Sigmoid colon (tissue), 4 donors: ENCODE results near the gene SIK3.

ENCODE experiments used
- CTCF ChIP-seq, 4 experiments: fragments of 450-650 bp in 3 of 4; fragments of 200-600 bp in 1 of 4; IDR thresholded peaks; one replicate each; pipeline ENCODE4 v1.5.1; 2016 to 2019; ENCODE audit warnings: antibody characterized with exemption in 4 of 4, mild to moderate bottlenecking in 3 of 4, moderate library complexity in 2 of 4
- POLR2A ChIP-seq, 2 donors: fragments of 450-650 bp; IDR thresholded peaks; one replicate each; pipeline ENCODE4 v1.6.1; 2016; ENCODE audit warnings: antibody characterized with exemption in 2 of 2, mild to moderate bottlenecking in 2 of 2, moderate library complexity in 2 of 2
- POLR2AphosphoS5 ChIP-seq, 4 donors: sonication (generic); formaldehyde crosslinking; IDR thresholded peaks; one replicate each; pipeline ENCODE4 v1.6.1; 2017; ENCODE audit warnings: antibody characterized with exemption in 4 of 4

DNA sequence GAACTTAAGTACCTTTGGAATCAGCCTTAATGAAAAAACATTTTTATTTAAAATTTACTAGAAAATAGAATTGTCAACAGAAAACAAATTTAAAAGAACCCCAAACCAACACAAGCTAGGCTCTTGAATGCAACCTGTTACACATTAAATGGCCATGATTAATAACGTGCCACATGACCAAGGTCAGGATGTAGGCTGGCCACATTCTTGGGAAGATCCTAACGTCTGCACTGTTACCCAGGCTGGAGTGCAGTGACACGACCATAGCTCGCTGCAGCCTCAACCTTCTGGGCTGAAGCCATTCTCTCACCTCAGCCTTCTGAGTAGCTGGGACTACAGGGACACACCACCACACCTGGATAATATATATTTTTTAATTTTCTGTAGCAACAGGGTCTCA, 134.4 kb downstream of the SIK3 start:
- TF ChIP-seq CTCF (IDR thresholded peaks at IDR 0.05): no peak
- no peak for TF ChIP-seq POLR2AphosphoS5 (IDR thresholded peaks at IDR 0.05)
- no peak for TF ChIP-seq POLR2A (IDR thresholded peaks at IDR 0.05)
